ENCODE measurements around the gene EPB41L1. TPM values are rescaled to one million over a fixed set of nuclear protein-coding genes. Genes with fewer than 3 reads are reported as not detected.

Gene EPB41L1
- total RNA-seq, 3 donors from 2014 or later (not counting 1 experiment from before 2014, with no cell fraction given) = 0.21 to 0.29 TPM; not detected in 1

DNA sequence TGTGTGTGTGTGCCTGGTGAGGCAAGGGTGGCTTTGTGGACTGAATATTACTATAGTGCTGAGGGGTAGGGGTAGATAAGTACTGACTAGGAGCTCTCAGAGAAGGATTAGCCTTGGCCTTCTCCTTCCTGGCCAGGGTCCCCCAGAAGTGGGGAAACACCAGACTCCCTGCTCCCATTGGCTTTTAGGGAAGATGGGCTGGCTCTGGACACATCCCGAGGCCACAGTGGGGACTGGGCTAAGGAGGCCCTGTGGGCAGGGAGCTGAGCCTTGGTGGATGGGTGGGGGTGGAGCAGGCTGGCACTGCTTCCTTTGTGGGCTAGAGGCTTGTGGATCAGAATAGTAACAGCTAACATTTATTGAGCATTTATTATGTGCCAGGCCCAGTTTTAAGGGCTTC lies 3.1 kb downstream of the EPB41L1 start:
- no peak for TF ChIP-seq CTCF (IDR thresholded peaks at IDR 0.05)
- peaks cover 14% of the 10 kb centered on the region for H3K27me3 ChIP-seq (ENCODE audit: control insufficient read depth, insufficient read depth, low read length)
- H3K36me3 ChIP-seq (ENCODE audit: control insufficient read depth, insufficient read depth, low read length) = no peaks in the 10 kb centered on the region
- H3K4me3 ChIP-seq (ENCODE audit: low read length) = no peak overlapping the region
- Mint-ChIP-seq H3K4me3 (no peak overlapping the region), H3K36me3 (no peaks in the 10 kb centered on the region), H3K27ac (no peak overlapping the region), H3K27me3 (ENCODE audit: low read depth in 2 of 2) (peaks cover 10 to 11% of the 10 kb centered on the region in 2 donors), H3K4me1 (peaks cover 0 to 7% of the 10 kb centered on the region in 2 donors), H3K9me3 (no peaks in the 10 kb centered on the region)
- H3K9me3 ChIP-seq (ENCODE audit: control insufficient read depth, insufficient read depth, low read length) = no peaks in the 10 kb centered on the region
- peaks cover 13% of the 10 kb centered on the region for H3K4me1 ChIP-seq (ENCODE audit: control insufficient read depth, insufficient read depth, low read length)
- WGBS (ENCODE audit: insufficient coverage) = 95% methylated on average over 1 of the region's 1 CpG
- DNase-seq (no peak), ATAC-seq (no peak)
- intact Hi-C loops (cut with micrococcal nuclease) = no loop called here
- H3K27ac ChIP-seq (ENCODE audit: low read length) = no peak overlapping the region

- Histone ChIP-seq H3K27me3 (ENCODE audit: control insufficient read depth, insufficient read depth, low read length) (peaks cover 14% of the 10 kb centered on the region), H3K9me3 (ENCODE audit: control insufficient read depth, insufficient read depth, low read length) (no peaks in the 10 kb centered on the region), H3K4me1 (ENCODE audit: control insufficient read depth, insufficient read depth, low read length) (peaks cover 13% of the 10 kb centered on the region), H3K27ac (ENCODE audit: low read length) (no peak overlapping the region), H3K36me3 (ENCODE audit: control insufficient read depth, insufficient read depth, low read length) (no peaks in the 10 kb centered on the region), H3K4me3 (ENCODE audit: low read length) (no peak overlapping the region)
- Mint-ChIP-seq H3K9me3 (no peaks in the 10 kb centered on the region), H3K36me3 (no peaks in the 10 kb centered on the region), H3K27ac (no peak overlapping the region), H3K27me3 (ENCODE audit: low read depth in 2 of 2) (peaks cover 3 to 6% of the 10 kb centered on the region in 2 donors), H3K4me1 (peaks cover 0 to 7% of the 10 kb centered on the region in 2 donors), H3K4me3 (no peak overlapping the region)
- TF ChIP-seq CTCF (IDR thresholded peaks at IDR 0.05) = no peak
- intact Hi-C loops (cut with micrococcal nuclease) = no loop called here
- ATAC-seq = no peak
- DNase-seq = no peak
- 76% methylated on average over 9 of the region's 9 CpGs for WGBS (ENCODE audit: insufficient coverage)
Measured at GRCh38 chr20:36158160-36158741, 3.7 kb downstream of the EPB41L1 start.

DNA sequence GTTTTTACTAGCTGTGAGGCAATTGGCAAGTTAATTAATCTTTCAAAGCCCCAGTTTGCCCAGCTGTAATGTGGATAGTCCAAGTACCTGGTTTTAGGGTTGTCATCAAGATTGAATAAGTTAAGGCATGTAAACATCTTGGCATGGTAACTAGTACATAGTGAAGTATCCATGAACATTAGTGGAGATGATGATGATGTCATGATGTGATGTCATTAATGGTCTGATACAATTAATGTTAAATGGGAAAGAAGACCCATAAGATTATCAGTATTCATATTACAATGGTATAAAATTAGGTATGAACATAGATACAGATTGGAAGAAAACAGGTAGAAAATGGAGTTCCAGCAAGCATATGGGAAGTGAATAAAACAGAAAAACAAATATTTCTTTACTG lies 5.3 kb downstream of the EPB41L1 start:
- H3K36me3 Mint-ChIP-seq = no peaks in the 10 kb centered on the region
- intact Hi-C loops (cut with micrococcal nuclease) = no loop called here
- Histone ChIP-seq H3K4me1 (ENCODE audit: control insufficient read depth, insufficient read depth, low read length) (peaks cover 4% of the 10 kb centered on the region), H3K9me3 (ENCODE audit: control insufficient read depth, insufficient read depth, low read length) (no peaks in the 10 kb centered on the region), H3K27ac (ENCODE audit: low read length) (no peak overlapping the region), H3K27me3 (ENCODE audit: control insufficient read depth, insufficient read depth, low read length) (peaks cover 6% of the 10 kb centered on the region), H3K36me3 (ENCODE audit: control insufficient read depth, insufficient read depth, low read length) (no peaks in the 10 kb centered on the region), H3K4me3 (ENCODE audit: low read length) (no peak overlapping the region)
- peaks cover 0 to 7% of the 10 kb centered on the region in 2 donors for H3K4me1 Mint-ChIP-seq
- DNase-seq = no peak
- no peak overlapping the region for H3K4me3 Mint-ChIP-seq
- no peak for TF ChIP-seq CTCF (IDR thresholded peaks at IDR 0.05)
- H3K27me3 Mint-ChIP-seq (ENCODE audit: low read depth in 2 of 2) = peaks cover 0 to 6% of the 10 kb centered on the region in 2 donors
- no peaks in the 10 kb centered on the region for H3K9me3 Mint-ChIP-seq
- no peak overlapping the region for H3K27ac Mint-ChIP-seq
- no peak for ATAC-seq

Measured in natural killer cell (primary cell).